GM18907 (cell line): ENCODE results near the gene NUP93.
"Not testable (repeated sequence)": the region's sequence is repeated elsewhere in the genome, so short reads cannot be mapped to it uniquely, and the experiment has no call there.

Source experiments
- ATAC-seq: cut with Tn5 transposase; IDR thresholded peaks from one replicate; pipeline ENCODE4 v1.9.1; 2021; ENCODE audit warnings: mild to moderate bottlenecking, moderate library complexity; ENCODE audit not compliant: unreplicated experiment

Gene NUP93

GRCh38 chr16:56708525-56709442, 21.1 kb upstream of the NUP93 start:
- ATAC-seq = no peak

- ATAC-seq = peak; percentile 44
These were observed 20.4 kb upstream of the NUP93 start for GRCh38 chr16:56709443-56710040.

DNA sequence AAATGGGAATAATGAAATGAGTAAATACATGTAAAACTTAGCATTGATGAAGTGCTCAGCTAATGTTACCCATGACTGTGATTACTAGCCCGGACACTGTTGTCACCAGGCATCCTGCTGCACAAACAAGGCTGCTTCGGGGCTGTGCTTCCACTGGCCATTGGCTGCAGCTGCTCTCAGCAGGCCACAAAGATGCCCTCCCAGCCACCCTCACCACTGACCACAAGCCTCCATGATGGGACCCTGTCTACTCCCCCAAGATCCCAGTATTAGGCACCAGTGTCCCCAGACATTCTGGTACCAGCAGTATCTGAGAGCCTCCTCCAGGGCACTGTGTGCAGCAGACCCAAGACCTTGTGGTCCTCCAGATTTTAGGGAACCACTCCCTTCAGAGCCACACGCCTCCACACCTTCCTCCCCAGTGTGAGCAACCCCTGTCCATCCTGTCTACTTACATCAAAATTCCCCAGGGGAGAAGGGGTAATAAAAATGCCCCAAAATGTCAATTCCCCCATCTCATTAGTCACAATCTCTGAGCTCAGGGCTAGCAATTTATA, 19.7 kb upstream of the NUP93 start:
- ATAC-seq = peak; percentile 28

GRCh38 chr16:56711862-56712261, 18.1 kb upstream of the NUP93 start:
- ATAC-seq = no peak

DNA sequence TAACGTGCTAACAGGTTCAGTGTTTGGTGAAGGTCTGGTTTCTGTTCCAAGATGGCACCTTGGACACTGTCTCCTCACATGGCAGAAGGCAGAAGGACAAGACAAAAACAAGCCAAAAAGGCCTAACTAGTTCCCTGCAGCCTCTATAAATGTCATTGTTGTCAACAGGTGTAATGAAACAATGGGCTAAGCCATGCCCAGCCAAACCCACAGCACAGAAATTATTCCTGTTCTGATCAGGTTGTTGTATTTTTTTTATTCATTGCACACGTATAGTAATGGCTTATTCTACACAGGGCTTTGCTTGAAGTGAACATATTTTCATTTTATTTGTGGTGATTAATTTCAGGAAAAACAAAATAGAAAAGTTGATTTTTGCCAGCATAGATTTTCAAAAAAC, 16.1 kb upstream of the NUP93 start:
- no peak for ATAC-seq

GRCh38 chr16:56715126-56715525, 14.8 kb upstream of the NUP93 start:
- ATAC-seq = no peak

DNA sequence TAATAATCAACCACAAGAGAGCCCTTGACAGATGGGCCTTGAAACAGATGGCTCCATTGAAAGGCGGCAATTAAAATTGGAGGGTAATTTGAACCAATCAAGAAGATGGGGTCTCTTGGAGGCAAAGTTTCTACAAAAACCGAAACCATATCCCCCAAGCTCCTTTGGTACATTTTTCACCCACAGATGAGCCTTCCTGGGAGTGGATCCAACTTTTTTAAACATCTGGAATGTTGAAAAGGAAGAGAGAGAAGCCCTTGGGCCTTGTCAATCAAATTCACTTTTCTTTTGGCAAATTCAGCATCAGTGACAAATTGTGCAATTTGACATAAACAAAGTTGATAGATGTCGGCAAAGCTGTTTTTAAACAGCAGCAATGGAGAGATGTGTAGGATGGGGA, 13.2 kb upstream of the NUP93 start:
- ATAC-seq = no peak

DNA sequence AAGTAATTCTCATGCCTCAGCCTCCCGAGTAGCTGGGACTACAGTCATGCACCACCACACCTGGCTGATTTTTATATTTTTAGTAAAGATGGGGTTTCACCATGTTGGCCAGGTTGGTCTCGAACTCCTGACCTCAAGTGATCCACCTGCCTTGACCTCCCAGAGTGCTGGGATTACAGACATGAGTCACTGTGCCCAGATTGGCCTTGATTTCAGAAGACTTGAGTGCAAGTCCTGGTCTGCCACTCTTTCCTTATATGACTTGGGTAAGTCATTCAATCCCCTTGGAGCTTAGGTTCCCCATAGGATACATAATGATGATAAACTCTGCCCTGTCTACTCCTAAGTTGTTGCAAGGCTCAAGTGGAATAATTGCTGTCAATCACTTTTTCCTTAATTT, 12.4 kb upstream of the NUP93 start:
- not testable (repeated sequence) for ATAC-seq

DNA sequence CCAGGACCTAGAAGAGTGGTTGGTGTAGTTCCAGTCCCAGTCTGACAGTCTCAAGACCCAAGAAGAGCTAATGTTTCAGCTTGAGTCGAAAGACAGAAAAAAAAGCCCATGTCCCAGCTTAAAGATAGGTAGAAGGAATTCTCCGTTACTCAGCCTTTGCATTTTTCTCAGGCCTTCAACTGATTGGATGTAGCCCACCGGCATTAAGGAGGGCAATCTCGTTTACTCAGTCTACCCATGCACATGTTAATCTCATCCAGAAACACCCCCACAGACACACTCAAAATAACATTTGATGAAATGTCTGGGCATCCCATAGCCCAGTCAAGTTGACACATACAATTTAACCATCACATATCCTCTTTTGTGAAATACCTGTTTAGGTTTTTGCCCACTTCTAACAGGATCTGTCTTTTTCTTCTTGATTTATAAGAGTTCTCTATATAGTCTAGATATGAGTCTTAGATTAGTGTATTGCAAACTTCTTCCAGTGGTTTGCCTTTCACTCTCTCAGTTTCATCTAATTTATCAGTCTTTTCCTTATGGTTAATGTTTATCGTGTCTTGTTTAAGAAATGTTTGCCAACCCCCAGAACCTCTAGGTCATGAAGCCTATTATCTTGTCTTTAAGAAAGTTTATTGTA, 7.6 kb upstream of the NUP93 start:
- ATAC-seq = no peak

DNA sequence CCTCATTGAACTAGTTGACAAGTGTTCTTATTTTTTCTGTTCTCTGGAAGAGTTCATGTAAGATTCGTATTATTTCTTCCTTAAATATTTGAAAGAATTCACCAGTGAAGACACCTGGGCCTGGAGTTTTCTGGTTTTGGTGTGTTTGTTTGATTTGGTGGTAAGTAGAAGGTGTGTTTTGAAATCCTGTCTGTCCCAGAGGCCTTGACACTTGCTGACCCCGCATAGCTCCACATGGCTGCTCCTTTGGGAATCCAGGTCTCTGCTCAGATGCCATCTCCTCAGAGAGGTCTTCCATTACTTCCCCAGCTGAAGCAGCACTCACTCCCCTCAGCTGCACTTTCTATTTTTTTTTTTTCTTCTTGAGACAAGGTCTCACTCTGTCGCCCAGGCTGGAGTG, 5.7 kb upstream of the NUP93 start:
- no peak for ATAC-seq

DNA sequence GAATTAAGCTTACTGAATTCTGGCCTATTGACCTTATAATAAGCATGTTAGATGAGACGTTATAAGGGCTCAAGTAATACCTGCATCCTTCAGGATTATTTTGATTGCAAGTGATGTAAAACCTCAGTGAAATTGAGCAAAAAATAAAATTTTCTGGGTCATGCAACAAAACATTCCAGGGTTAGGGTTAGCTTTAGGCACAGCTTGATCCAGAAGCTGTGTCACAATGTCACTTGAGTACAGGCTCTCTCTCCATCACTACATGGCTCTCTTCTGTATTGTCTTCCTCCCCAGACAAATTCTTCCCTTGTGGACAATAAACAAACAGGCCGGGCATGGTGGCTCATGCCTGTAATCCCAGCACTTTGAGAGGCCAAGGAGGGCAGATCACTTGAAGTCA, 3.6 kb upstream of the NUP93 start:
- ATAC-seq = no peak

- ATAC-seq = no peak
These were observed 3.0 kb upstream of the NUP93 start for GRCh38 chr16:56726926-56727325.

DNA sequence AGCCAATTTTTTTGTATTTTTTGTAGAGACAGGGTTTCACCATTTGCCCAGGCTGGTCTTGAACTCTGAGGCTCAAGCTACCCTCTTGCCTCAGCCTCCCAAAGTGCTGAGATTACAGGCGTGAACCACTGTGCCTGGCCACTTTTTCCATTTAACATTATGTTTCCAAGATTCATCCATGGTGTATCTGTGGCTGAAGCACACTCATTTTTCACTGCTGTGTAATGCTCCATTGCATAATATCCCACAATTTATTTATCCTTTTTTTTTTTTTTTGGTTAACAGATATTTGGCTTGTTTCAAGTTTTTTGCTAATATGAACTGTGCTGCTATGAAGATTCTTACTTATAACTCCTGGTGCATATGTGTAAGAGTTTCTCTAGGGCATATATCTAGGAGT, 1.9 kb upstream of the NUP93 start:
- no peak for ATAC-seq

DNA sequence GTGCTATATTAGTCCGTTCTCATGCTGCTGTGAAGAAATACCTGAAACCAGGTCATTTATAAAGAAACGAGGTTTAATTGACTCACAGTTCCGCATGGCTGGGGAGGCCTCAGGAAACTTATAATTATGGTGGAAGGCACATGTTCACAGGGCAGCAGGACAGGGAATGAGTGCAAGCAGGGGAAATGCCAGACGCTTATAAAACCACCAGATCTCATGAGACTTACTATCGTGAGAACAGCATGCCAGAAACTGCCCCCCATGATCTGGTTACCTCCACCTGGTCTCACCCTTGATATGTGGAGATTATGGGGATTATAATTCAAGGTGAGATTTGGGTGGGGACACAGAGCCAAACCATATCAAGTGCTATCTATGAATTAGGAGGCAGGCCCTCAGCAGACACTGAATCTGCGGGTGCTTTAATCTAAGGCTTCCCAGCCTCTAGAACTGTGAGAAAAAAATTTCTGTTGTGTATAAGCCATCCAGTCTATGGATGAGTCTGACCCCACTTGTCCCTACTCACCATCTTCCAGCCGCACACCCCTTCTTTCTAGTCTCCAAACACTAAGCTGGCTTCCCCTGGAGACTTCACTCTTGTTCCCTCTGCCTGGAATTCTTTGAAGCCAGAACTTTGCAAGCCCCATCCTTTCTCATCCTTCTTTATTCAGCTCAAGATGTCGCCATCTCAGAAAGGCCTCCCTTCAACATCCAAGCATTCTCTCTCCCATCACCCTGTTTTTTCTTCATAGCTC, 772 bp upstream of the NUP93 start:
- ATAC-seq = no peak

GRCh38 chr16:56732366-56732765, 2.4 kb downstream of the NUP93 start:
- ATAC-seq = peak; percentile 56

DNA sequence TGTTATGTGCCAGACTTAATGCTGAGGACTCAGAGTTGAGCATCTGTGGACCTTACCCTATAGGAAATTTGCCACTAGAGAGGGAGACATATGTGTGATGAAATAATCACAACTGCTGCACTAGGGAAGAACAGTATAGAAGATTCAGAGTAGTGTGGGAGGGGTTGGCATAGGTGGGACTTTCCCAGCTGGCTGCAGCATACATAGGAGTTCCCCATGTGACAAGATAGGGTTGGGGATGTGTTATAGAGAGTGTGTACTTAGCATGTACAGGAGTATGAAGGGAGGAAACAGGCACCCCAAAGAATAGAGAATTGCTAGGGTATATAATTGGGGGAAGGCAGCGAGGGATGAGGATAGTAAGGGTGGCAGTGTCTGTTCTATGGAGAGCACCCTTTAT, 2.9 kb downstream of the NUP93 start:
- ATAC-seq = peak; percentile 42

DNA sequence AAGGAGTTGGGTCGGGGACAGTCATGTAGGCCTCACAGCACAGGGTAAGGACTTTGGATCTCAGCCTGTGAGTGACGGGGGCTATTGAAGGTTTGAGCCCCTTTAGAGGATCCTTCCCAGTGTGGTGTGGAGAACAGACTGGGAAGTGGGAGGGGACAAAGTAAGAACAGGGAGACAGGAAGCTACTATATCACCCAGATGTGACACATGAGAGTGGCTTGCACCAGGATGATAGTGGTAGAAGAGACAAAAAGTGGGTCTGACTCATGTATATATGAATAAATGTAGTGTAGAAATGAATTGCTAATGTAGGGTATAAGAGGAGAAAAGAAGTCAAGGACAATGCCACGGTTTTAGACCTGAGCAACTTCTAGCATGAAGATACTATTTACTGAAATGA, 4.5 kb downstream of the NUP93 start:
- ATAC-seq = no peak

- ATAC-seq = no peak
These were observed 6.5 kb downstream of the NUP93 start for GRCh38 chr16:56736476-56736875.

DNA sequence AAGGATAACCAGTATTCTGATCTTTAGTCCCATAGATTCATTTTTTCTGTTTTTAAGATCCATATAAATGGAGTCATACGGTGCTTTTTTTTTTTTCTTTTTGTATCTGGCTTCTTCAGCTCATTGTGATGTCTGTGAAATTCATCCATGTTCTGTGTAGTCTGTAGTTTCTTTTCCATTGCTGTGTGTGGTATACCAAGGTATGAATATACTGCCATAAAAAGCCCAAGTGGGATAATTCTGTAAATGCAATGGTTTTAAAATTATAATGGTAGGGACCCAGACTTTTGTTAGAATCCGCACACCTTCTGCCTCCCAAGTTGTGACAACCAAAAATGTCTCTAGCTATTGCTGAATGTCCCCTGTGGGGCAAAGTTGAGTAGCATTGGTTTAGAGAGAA, 7.6 kb downstream of the NUP93 start:
- ATAC-seq = no peak

DNA sequence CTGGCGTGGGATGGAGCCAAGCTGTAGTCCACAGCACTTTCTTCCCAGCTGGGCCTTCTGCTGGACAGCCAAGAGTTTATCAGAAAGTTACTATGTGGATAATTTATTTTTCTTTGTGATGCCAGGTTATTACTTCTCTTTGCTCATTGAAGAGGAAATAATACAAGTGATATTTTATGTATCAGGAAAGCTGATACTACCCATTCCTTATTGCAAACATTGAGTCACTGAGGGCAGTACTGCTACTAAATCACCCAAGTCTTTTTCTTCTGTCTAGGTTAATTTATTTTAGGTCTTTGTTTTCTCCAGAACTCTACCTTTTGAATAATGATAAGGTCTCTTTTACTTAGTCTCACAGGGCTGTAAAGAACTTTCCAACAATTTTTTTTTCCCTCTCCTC, 8.3 kb downstream of the NUP93 start:
- no peak for ATAC-seq

- not testable (repeated sequence) for ATAC-seq
These were observed 9.4 kb downstream of the NUP93 start for GRCh38 chr16:56739378-56739777.
